Right forelimb (tissue), 1 donor: ENCODE results near the gene VANGL1.
A peak's percentile ranks its signal among the peaks of the same experiment; 100 is the strongest.

Experiments used
- DNase-seq: peaks from one replicate; pipeline ENCODE4 v3.0.0-alpha.2; 2018

Gene VANGL1

GRCh38 chr1:115705963-115706362, 64.2 kb downstream of the VANGL1 start:
- DNase-seq: no peak

- no peak for DNase-seq
Measured at GRCh38 chr1:115706587-115707425, 65.0 kb downstream of the VANGL1 start.

- no peak for DNase-seq
Measured at GRCh38 chr1:115710859-115711624, 69.3 kb downstream of the VANGL1 start.

- no peak for DNase-seq
Measured at GRCh38 chr1:115712911-115713609, 71.3 kb downstream of the VANGL1 start.

GRCh38 chr1:115713906-115714305, 72.1 kb downstream of the VANGL1 start:
- DNase-seq: no peak

- no peak for DNase-seq
Measured at GRCh38 chr1:115714572-115715141, 72.9 kb downstream of the VANGL1 start.

- DNase-seq: no peak
Measured at GRCh38 chr1:115717541-115717940, 75.8 kb downstream of the VANGL1 start.

- no peak for DNase-seq
Measured at GRCh38 chr1:115718011-115718754, 76.4 kb downstream of the VANGL1 start.

- no peak for DNase-seq
Measured at GRCh38 chr1:115719285-115719684, 77.5 kb downstream of the VANGL1 start.

- DNase-seq: no peak
Measured at GRCh38 chr1:115722221-115722620, 80.5 kb downstream of the VANGL1 start.

GRCh38 chr1:115723756-115724155, 82.0 kb downstream of the VANGL1 start:
- DNase-seq: no peak

GRCh38 chr1:115725600-115725999, 83.8 kb downstream of the VANGL1 start:
- DNase-seq: no peak

GRCh38 chr1:115726161-115726560, 84.4 kb downstream of the VANGL1 start:
- DNase-seq: no peak

GRCh38 chr1:115726570-115726969, 84.8 kb downstream of the VANGL1 start:
- no peak for DNase-seq

- DNase-seq: peak; percentile 56
Measured at GRCh38 chr1:115727706-115728249, 86.0 kb downstream of the VANGL1 start.

- DNase-seq: no peak
Measured at GRCh38 chr1:115728341-115728740, 86.6 kb downstream of the VANGL1 start.

GRCh38 chr1:115729756-115730155, 88.0 kb downstream of the VANGL1 start:
- DNase-seq: no peak

GRCh38 chr1:115732316-115732715, 90.5 kb downstream of the VANGL1 start:
- no peak for DNase-seq

GRCh38 chr1:115740811-115741210, 99.0 kb downstream of the VANGL1 start:
- DNase-seq: no peak

GRCh38 chr1:115744646-115745275, 103.0 kb downstream of the VANGL1 start:
- DNase-seq: no peak

- no peak for DNase-seq
Measured at GRCh38 chr1:115746021-115746690, 104.4 kb downstream of the VANGL1 start.
